Endometrial microvascular endothelial cells (primary cell): ENCODE measurements around the gene TCF4. TPM values are rescaled to one million over a fixed set of nuclear protein-coding genes. Genes with fewer than 3 reads are reported as not detected.

Source experiments
- in situ Hi-C: cut with HindIII; loops from 2 replicates; pipeline ENCODE4 v1.10.0; 2017; ENCODE audit warnings: low sequenced_read_pairs, low pct_unique_long_range_greater_than_20kb; ENCODE audit errors: inconsistent ontology term
- total RNA-seq: library from RNA; depleted of rRNA; stranded (reverse); fragments of >200 nt; gene quantifications from one replicate; pipeline ENCODE4 v1.2.3, GENCODE V29; 2015; ENCODE audit errors: inconsistent ontology term

TCF4 gene
- total RNA-seq, 1 donor from 2014 or later = 80.0 TPM

GRCh38 chr18:55306359-55307024 lies 281.5 kb downstream of the TCF4 start:
- in situ Hi-C loops = loop anchor here (25.0 kb wide), 2 partner anchors 481 to 781 kb away; no protein-coding TSS in a partner anchor

- in situ Hi-C loops = loop anchor here (25.0 kb wide), 2 partner anchors 485 to 785 kb away; no protein-coding TSS in a partner anchor
Measured at GRCh38 chr18:55302167-55302833, 285.7 kb downstream of the TCF4 start.

GRCh38 chr18:55301824-55302166 lies 286.2 kb downstream of the TCF4 start:
- in situ Hi-C loops = loop anchor here (25.0 kb wide), 2 partner anchors 486 to 786 kb away; no protein-coding TSS in a partner anchor

GRCh38 chr18:55300936-55301531 lies 287.0 kb downstream of the TCF4 start:
- in situ Hi-C loops = loop anchor here (25.0 kb wide), 2 partner anchors 486 to 786 kb away; no protein-coding TSS in a partner anchor

GRCh38 chr18:55300421-55300935 lies 287.5 kb downstream of the TCF4 start:
- in situ Hi-C loops = loop anchor here (25.0 kb wide), 2 partner anchors 487 to 787 kb away; no protein-coding TSS in a partner anchor

- in situ Hi-C loops = no loop called here
Measured at GRCh38 chr18:55296778-55297177, 291.2 kb downstream of the TCF4 start.

GRCh38 chr18:55296115-55296514 lies 291.9 kb downstream of the TCF4 start:
- in situ Hi-C loops = no loop called here

GRCh38 chr18:55290898-55291297 lies 297.1 kb downstream of the TCF4 start:
- in situ Hi-C loops = no loop called here

- in situ Hi-C loops = no loop called here
Measured at GRCh38 chr18:55289775-55290174, 298.2 kb downstream of the TCF4 start.

GRCh38 chr18:55289048-55289447 lies 298.9 kb downstream of the TCF4 start:
- in situ Hi-C loops = no loop called here

GRCh38 chr18:55287935-55288868 lies 299.8 kb downstream of the TCF4 start:
- in situ Hi-C loops = no loop called here

- in situ Hi-C loops = no loop called here
Measured at GRCh38 chr18:55287149-55287806, 300.7 kb downstream of the TCF4 start.

GRCh38 chr18:55286257-55286825 lies 301.7 kb downstream of the TCF4 start:
- in situ Hi-C loops = no loop called here

GRCh38 chr18:55284614-55285013 lies 303.4 kb downstream of the TCF4 start:
- in situ Hi-C loops = no loop called here

GRCh38 chr18:55283309-55283708 lies 304.7 kb downstream of the TCF4 start:
- in situ Hi-C loops = no loop called here

GRCh38 chr18:55280503-55280902 lies 307.5 kb downstream of the TCF4 start:
- in situ Hi-C loops = no loop called here

GRCh38 chr18:55275039-55275901 lies 312.7 kb downstream of the TCF4 start:
- in situ Hi-C loops = no loop called here
